IPS-15b (cell line): ENCODE results near the gene MED19.
"Not testable (repeated sequence)": the region's sequence is repeated elsewhere in the genome, so short reads cannot be mapped to it uniquely, and the experiment has no call there.

Experiments used
- H3K27me3 ChIP-seq: one replicate; pipeline ENCODE4 v1.6.1; 2013; ENCODE audit warnings: low read length; ENCODE audit not compliant: control insufficient read depth, insufficient read depth
- H3K36me3 ChIP-seq: one replicate; pipeline ENCODE4 v1.6.1; 2013; ENCODE audit warnings: low read length; ENCODE audit not compliant: control insufficient read depth, insufficient read depth
- H3K4me1 ChIP-seq: one replicate; pipeline ENCODE4 v1.6.1; 2013; ENCODE audit warnings: mild to moderate bottlenecking, low read length; ENCODE audit not compliant: control insufficient read depth, insufficient read depth
- H3K4me3 ChIP-seq: one replicate; pipeline ENCODE4 v1.5.1; 2013; ENCODE audit warnings: low read depth, low read length
- H3K9ac ChIP-seq: one replicate; pipeline ENCODE4 v1.6.1; 2013; ENCODE audit warnings: low read depth, mild to moderate bottlenecking, low read length
- H3K9me3 ChIP-seq: one replicate; pipeline ENCODE4 v1.6.1; 2013; ENCODE audit warnings: mild to moderate bottlenecking, low read length; ENCODE audit not compliant: control insufficient read depth, insufficient read depth

The MED19 gene

DNA sequence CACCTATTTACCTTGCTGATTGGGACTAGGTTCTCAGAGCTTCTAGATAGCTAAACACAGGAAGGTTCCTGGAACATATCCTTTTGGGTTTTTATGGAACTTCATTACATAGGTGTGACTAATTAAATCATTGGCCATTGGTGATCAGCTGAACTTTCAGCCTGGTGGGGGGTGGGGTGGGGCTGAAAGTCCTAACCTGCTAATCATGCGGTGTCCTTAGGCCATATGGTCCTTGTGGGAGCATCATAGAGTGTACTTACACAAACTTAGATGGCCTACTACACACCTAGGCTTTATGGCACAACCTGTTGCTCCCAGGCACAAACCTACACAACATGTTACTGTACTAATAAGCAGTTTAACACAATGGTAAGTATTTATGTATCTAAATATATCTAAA lies 20.6 kb upstream of the MED19 start:
- Histone ChIP-seq H3K4me3 (no peak overlapping the region), H3K36me3 (peaks cover 3% of the 10 kb centered on the region), H3K4me1 (peaks cover 15% of the 10 kb centered on the region), H3K27me3 (no peaks in the 10 kb centered on the region), H3K9ac (no peak overlapping the region), H3K9me3 (no peaks in the 10 kb centered on the region)

DNA sequence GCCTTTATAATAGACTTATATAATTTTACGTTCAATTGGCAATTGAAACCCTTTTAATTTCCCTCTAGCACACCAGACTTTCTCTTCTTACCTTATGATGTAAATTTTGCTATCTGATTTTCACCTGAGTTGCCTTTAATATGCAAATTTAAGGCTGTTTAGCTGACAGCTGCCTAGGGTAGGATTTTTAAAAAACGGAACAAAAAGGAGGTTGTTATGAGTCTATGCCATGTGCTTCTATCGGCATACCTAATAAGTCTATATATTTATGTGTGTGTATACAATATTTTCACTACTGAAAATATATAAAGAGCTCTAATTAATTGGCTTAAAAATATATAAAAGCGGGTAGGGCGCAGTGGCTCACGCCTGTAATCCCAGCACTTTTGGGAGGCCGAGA lies 17.5 kb upstream of the MED19 start:
- no peak overlapping the region for H3K9ac ChIP-seq

DNA sequence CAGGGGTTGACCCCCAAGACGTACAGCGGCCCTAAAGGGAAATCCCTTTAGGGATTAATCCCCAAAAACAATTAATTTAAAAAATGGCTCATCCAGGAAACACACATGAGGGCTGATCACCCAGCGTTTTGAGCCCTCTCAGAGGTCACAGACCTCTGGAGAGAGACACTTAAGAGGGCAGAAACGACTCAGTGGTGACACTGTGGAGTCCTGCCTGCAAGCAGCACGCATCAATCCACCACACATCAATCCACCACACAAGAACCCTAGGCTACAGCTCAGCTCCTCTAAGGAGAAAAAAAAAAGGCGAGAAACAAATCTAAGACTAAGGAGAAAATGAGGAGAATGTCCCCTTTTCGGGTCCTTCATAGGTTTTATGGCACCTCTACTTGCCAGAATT lies 16.8 kb upstream of the MED19 start:
- peak overlapping the region; percentile 26 for H3K9ac ChIP-seq
- no peaks in the 10 kb centered on the region for H3K36me3 ChIP-seq
- H3K4me1 ChIP-seq = peaks cover 9% of the 10 kb centered on the region
- no peak overlapping the region for H3K4me3 ChIP-seq
- no peaks in the 10 kb centered on the region for H3K27me3 ChIP-seq
- no peaks in the 10 kb centered on the region for H3K9me3 ChIP-seq

More for the DNA sequence above, 17.5 kb upstream of the MED19 start:
- H3K27me3 ChIP-seq = no peaks in the 10 kb centered on the region
- no peaks in the 10 kb centered on the region for H3K9me3 ChIP-seq
- H3K36me3 ChIP-seq = no peaks in the 10 kb centered on the region
- peaks cover 9% of the 10 kb centered on the region for H3K4me1 ChIP-seq
- no peak overlapping the region for H3K4me3 ChIP-seq

GRCh38 chr11:57727185-57727584 lies 15.2 kb upstream of the MED19 start:
- no peak overlapping the region for H3K9ac ChIP-seq
- H3K4me3 ChIP-seq = no peak overlapping the region
- no peaks in the 10 kb centered on the region for H3K27me3 ChIP-seq
- no peaks in the 10 kb centered on the region for H3K36me3 ChIP-seq
- H3K9me3 ChIP-seq = no peaks in the 10 kb centered on the region
- H3K4me1 ChIP-seq = peaks cover 9% of the 10 kb centered on the region

- not testable (repeated sequence) for H3K9ac ChIP-seq, H3K36me3 ChIP-seq, H3K4me3 ChIP-seq, H3K4me1 ChIP-seq, H3K9me3 ChIP-seq, H3K27me3 ChIP-seq
These were observed 4.7 kb upstream of the MED19 start for GRCh38 chr11:57716726-57717125.

- Histone ChIP-seq H3K27me3 (no peaks in the 10 kb centered on the region), H3K36me3 (no peaks in the 10 kb centered on the region), H3K9ac (peak overlapping the region; percentile 96), H3K9me3 (no peaks in the 10 kb centered on the region), H3K4me3 (peak overlapping the region; percentile 89), H3K4me1 (peaks cover 2% of the 10 kb centered on the region)
These were observed 1.8 kb upstream of the MED19 start for GRCh38 chr11:57713835-57714234.

- no peaks in the 10 kb centered on the region for H3K9me3 ChIP-seq
- H3K4me3 ChIP-seq = peak within 1 kb of the TSS; percentile 89
- peaks cover 2% of the 10 kb centered on the region for H3K4me1 ChIP-seq
- H3K36me3 ChIP-seq = no peaks in the 10 kb centered on the region
- H3K27me3 ChIP-seq = no peaks in the 10 kb centered on the region
- H3K9ac ChIP-seq = peak within 1 kb of the TSS; percentile 96
These were observed 488 bp upstream of the MED19 start, which contains the start of gene TMX2 for GRCh38 chr11:57712256-57713150. Gene TMX2, plus strand, starts transcription at chr11:57712593. Its CDS starts 26 bp downstream, at chr11:57712619.

DNA sequence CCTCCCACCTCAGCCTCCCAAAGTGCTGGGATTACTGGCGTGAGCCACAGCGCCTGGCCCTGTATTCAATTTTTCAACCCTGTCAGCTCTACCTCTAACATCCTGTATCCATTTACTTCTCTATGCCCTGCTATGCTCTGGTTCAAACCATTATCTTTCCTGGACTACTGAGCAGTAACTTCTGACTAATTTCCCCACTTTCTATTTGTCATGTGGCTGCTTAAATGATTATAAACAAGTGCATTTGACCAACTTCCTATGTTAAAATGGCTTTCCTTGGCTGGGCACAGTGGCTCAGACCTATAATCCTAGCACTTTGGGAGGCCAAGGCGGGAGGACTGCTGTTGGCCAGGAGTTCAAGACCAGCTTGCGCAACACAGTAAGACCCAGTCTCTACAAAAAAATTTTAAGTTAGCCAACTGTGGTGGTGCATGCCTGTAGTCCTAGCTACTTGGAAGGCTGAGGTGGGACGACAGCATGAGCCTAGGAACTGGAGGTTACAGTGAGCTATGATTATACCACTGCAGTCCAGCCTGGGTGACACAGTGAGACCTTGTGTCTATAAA lies 2.1 kb downstream of the MED19 start:
- no peak overlapping the region for H3K9ac ChIP-seq
- H3K27me3 ChIP-seq = no peaks in the 10 kb centered on the region
- H3K36me3 ChIP-seq = no peaks in the 10 kb centered on the region
- H3K9me3 ChIP-seq = no peaks in the 10 kb centered on the region
- peaks cover 2% of the 10 kb centered on the region for H3K4me1 ChIP-seq
- H3K4me3 ChIP-seq = no peak overlapping the region

DNA sequence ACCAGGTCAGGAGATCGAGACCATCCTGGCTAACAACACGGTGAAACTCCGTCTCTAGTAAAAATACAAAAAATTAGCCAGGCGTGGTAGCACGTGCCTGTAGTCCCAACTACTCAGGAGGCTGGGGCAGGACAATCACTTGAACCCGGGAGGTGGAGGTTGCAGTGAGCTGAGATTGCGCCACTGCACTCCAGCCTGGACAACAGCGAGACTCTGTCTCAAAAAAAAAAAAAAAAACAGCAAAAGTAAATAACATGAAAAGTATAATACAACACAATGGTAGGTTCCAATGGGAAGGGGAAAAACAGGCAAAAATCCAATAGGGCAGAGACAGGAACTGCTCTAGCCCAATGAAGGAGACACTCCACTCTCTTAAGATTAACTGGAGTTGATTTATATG lies 6.6 kb downstream of the MED19 start:
- H3K4me3 ChIP-seq, H3K4me1 ChIP-seq, H3K9ac ChIP-seq, H3K9me3 ChIP-seq, H3K27me3 ChIP-seq: not testable (repeated sequence)
- peaks cover 11% of the 10 kb centered on the region for H3K36me3 ChIP-seq

DNA sequence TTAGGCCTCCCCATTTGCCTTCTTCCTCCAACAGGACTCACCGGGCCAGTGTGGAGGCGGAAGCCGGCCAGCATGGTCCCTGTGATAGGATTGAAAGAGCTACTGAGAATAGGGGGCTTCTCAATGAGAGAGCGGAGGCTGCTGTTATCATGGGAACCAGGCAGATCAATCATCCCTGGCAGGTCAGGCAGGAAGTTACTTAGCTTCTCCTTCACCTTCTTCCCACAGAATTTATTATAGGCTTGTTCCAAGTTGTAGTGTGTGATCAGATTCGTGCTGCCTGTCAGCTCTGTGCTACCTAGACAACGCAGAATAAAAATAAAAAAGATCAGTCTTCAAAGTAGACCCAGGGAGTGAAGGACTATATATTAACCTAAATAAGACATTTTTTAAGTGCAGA lies 7.1 kb downstream of the MED19 start:
- no peak overlapping the region for H3K9ac ChIP-seq
- H3K4me1 ChIP-seq = no peaks in the 10 kb centered on the region
- H3K9me3 ChIP-seq = no peaks in the 10 kb centered on the region
- H3K27me3 ChIP-seq = no peaks in the 10 kb centered on the region
- peaks cover 13% of the 10 kb centered on the region for H3K36me3 ChIP-seq
- H3K4me3 ChIP-seq = no peak overlapping the region

DNA sequence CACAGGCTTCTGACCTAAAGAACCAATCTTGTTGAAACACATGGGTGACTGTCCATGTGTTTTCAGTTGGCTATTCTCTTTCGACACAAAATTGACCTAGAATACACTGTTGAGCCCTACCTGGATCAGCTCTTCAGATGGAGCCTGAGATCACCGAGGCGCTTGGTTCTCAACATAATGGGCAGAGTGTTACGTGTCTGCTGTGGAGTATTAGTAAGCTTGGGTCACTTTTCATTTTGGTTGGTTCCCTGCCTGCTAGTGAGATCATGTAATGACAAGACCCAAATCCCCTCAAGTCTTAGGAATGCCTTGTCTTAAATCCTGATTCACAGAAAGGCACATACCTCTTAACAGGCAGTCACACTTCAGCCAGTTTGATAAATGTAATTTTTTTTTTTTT lies 8.7 kb downstream of the MED19 start:
- Histone ChIP-seq H3K36me3 (peaks cover 28% of the 10 kb centered on the region), H3K9ac (no peak overlapping the region), H3K4me1 (no peaks in the 10 kb centered on the region), H3K9me3 (no peaks in the 10 kb centered on the region), H3K4me3 (no peak overlapping the region), H3K27me3 (no peaks in the 10 kb centered on the region)

DNA sequence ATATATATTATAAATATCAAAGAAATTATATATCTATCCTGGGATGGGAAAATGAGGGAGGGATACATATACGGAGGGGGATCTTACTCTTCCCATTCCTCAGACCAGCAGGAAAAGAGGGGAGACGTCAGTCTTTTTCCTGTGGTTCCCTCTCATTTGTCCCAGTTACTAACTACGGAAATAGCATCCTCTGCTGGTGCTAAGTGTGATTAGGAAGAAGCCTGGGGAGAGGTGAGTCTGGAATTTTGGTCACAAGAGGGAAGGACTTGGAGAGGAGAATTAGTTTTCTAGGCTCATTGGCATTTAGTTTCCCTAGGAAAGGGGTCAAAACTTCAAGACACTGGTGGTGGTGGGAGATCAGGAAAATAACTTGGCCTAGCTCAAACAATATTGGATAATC lies 11.6 kb downstream of the MED19 start:
- no peaks in the 10 kb centered on the region for H3K27me3 ChIP-seq
- H3K9ac ChIP-seq = no peak overlapping the region
- no peak overlapping the region for H3K4me3 ChIP-seq
- H3K9me3 ChIP-seq = no peaks in the 10 kb centered on the region
- no peaks in the 10 kb centered on the region for H3K4me1 ChIP-seq
- H3K36me3 ChIP-seq = peaks cover 47% of the 10 kb centered on the region
